Measurements from ENCODE around the gene IFT25.
A peak's percentile ranks its signal among the peaks of the same experiment; 100 is the strongest.

IFT25 gene

GRCh38 chr1:53956308-53957168 lies 11.0 kb upstream of the IFT25 start:
- peak; percentile 98 for DNase-seq

- DNase-seq, result no peak
These were observed 8.6 kb upstream of the IFT25 start for GRCh38 chr1:53954128-53954527.

GRCh38 chr1:53951697-53952096 lies 6.2 kb upstream of the IFT25 start:
- DNase-seq, result no peak

GRCh38 chr1:53949023-53949990 lies 3.8 kb upstream of the IFT25 start:
- DNase-seq, result peak; percentile 53

- no peak for DNase-seq
These were observed 2.8 kb upstream of the IFT25 start for GRCh38 chr1:53948291-53948690.

- no peak for DNase-seq
These were observed 1.8 kb upstream of the IFT25 start for GRCh38 chr1:53947172-53947907.

GRCh38 chr1:53946252-53947171 lies 1.0 kb upstream of the IFT25 start, which contains the start of gene LRRC42:
Gene LRRC42 (plus strand): TSS chr1:53946350. CDS start chr1:53952000, 5,650 bp downstream.
- DNase-seq, result no peak

- DNase-seq, result no peak
These were observed 391 bp downstream of the IFT25 start for GRCh38 chr1:53945183-53945432.

GRCh38 chr1:53944469-53945182 lies 873 bp downstream of the IFT25 start:
- DNase-seq, result no peak

- no peak for DNase-seq
These were observed 1.9 kb downstream of the IFT25 start for GRCh38 chr1:53943490-53944043.

GRCh38 chr1:53943090-53943489 lies 2.4 kb downstream of the IFT25 start:
- no peak for DNase-seq

- DNase-seq, result no peak
These were observed 3.2 kb downstream of the IFT25 start for GRCh38 chr1:53942127-53942957.

GRCh38 chr1:53938136-53938830 lies 7.2 kb downstream of the IFT25 start:
- no peak for DNase-seq

- DNase-seq, result no peak
These were observed 9.1 kb downstream of the IFT25 start for GRCh38 chr1:53936430-53936829.

- no peak for DNase-seq
These were observed 11.2 kb downstream of the IFT25 start for GRCh38 chr1:53934170-53934765.

GRCh38 chr1:53931523-53931922 lies 14.0 kb downstream of the IFT25 start:
- DNase-seq, result no peak

- DNase-seq, result no peak
These were observed 14.6 kb downstream of the IFT25 start for GRCh38 chr1:53930932-53931331.

GRCh38 chr1:53929246-53929960 lies 16.1 kb downstream of the IFT25 start:
- no peak for DNase-seq
